ENCODE results near the gene IFI30.
A peak's percentile ranks its signal among the peaks of the same experiment; 100 is the strongest.

Gene IFI30

DNA sequence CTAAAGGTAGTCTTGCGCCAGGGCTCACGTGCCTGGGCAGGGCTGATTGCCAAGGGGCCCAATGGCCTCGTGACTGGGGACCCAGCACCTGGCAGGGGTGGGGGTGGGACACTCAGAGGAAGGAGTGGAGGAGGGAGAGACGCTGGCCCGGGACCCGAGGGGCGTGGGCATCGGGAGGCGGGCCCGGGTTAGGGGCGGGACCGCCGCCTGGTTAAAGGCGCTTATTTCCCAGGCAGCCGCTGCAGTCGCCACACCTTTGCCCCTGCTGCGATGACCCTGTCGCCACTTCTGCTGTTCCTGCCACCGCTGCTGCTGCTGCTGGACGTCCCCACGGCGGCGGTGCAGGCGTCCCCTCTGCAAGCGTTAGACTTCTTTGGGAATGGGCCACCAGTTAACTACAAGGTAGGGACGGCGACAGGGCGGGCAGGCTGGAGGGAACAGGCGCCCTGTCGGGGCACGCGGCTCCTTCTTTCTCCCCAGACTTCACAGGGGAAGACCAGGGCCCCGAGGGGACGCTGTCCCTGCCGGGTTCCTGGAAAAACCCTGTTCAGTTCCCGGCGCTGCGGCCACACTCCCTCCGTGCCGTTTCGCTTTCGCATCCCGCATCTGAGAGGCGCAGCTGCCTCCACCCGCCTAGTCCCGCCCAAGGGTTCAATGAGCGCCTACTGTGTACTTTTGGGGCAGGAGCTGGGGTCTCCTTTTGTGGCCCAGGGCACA lies at the start of gene IFI30:
Gene IFI30 (plus strand): TSS at position 242 of the 717 bp plus-strand sequence. CDS start 29 bp downstream, at position 271.
- peak; percentile 71 for DNase-seq

DNA sequence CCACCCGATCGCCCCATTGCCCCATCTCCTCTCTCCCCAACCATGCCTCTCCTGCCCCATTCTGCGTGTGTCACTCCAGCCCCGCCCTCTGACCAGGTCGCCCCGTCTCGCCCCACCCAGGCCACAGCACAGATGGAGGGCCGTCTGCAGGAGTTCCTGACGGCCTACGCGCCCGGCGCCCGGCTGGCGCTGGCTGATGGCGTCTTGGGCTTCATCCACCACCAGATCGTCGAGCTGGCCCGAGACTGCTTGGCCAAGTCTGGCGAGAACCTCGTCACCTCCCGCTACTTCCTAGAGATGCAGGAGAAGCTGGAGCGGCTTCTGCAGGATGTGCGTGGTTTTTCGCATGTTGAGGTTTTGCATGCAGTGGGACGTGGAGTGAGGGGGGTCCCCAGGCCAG lies 49.8 kb upstream of the IFI30 start:
- no peak for DNase-seq

DNA sequence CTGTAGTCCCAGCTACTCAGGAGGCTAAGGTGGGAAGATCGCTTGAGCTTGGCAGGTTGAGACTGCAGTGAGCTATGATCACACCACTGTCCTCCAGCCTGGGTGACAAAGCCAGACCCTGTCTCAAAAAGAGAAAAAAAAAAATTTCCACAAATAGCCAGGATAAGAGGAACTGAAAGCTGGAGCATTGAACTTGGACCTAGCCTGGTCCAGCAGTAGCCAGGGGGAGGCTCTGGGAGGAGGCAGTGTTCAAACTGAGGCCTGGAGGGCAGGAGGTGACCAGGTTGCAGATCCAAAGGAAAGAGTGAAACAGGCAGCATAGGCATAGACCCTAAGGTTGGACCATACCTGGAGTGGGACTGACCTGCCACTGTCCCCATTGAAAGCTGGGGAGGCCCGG lies 47.5 kb upstream of the IFI30 start:
- DNase-seq, result no peak

DNA sequence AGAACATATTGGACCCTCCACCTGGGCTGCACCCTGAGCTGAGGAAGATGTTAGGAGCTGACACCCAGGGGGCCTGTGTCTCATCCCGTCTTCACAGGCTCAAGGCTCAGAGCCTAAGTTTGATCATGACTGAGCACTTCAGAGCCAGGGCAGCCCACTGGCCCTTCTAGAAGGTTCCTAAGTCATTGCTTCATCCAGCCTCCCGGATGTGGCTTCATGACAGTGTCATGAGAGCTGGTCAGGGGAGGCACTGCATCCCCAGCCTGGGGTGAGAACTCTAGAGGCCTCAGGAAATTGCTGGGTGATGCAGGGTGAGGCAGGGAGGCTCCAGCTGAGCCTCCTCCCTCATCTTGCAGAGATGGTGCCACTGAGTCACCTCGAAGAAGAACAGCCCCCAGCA lies 45.6 kb upstream of the IFI30 start:
- DNase-seq, result peak; percentile 31

DNA sequence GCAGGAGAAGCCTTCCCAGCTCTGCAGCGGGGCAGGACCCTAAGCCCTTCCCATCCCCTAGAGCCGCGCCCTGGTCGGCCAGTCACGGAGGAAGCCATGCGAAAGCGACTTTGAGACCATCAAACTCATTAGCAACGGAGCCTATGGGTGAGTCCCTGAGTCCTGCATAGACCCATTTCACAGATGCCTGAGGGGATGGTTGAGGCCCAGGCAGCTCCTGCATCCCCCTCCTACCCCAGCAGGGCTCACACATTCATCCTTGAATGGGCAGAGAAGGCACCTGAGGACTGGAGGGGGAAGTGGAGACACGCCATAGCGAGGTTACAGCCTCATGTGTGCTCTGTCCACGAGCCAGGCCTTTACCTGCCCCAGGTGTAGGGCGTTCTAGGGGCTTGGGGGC lies 44.8 kb upstream of the IFI30 start:
- DNase-seq, result no peak

DNA sequence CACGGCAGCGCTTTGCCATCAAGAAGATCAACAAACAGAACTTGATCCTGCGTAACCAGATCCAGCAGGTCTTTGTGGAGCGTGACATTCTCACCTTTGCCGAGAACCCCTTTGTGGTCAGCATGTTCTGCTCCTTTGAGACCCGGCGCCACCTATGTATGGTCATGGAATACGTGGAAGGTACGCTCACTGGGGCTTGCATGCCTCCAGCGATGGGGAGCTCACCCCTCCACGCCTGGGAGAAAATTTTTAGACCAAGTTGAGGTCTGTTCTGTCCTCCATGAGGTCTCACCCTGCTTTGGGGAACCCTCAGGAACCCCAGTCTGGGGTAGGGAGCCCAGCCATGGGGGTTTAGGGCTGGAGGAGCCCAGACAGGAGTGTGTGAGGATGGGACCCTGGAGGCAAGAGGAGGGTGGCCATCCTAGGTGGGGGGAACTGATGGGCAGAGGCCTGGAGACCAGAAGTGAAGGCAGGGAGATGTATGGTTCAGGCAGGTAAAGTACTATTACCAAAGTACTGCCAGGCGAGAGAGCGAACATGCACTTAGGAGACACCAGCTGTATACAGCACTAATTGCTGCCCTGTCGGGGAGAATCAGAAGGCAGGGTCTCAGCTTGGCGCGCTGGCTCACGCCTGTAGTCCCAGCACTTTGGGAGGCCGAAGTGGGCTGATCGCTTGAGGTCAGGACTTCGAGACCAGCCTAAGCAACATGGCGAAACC lies 42.9 kb upstream of the IFI30 start:
- no peak for DNase-seq

DNA sequence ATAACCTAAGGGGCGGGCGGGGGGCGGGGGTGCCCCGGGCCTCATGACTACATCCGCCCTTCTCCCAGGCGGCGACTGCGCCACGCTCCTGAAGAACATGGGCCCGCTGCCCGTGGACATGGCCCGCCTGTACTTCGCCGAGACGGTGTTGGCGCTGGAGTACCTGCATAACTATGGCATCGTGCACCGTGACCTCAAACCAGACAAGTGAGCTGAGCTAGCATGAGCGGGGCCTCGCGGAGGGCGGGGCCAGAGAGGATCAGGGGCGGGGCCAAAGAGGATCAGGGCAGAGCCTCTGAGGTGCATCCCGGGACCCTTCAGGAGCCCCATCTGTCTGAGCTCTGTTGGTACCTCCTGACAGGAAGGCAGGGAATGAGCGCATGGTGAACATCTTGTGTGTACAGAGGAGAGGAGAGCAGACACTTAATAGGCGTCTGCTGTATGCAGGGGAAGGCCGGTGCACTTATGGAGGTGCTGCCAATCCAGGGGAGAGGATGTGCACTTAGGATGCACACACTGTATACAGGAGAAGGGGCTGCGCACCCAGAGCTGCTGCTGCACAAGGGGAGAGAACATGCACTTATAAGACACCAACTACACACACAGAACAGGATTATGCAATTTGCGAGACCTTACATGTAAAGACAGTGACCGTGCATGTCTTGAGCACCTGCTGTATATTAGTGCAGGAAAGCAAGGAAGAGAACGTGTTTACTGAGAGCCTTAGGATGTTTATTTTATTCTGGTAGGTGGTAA lies 41.6 kb upstream of the IFI30 start:
- DNase-seq, result no peak

DNA sequence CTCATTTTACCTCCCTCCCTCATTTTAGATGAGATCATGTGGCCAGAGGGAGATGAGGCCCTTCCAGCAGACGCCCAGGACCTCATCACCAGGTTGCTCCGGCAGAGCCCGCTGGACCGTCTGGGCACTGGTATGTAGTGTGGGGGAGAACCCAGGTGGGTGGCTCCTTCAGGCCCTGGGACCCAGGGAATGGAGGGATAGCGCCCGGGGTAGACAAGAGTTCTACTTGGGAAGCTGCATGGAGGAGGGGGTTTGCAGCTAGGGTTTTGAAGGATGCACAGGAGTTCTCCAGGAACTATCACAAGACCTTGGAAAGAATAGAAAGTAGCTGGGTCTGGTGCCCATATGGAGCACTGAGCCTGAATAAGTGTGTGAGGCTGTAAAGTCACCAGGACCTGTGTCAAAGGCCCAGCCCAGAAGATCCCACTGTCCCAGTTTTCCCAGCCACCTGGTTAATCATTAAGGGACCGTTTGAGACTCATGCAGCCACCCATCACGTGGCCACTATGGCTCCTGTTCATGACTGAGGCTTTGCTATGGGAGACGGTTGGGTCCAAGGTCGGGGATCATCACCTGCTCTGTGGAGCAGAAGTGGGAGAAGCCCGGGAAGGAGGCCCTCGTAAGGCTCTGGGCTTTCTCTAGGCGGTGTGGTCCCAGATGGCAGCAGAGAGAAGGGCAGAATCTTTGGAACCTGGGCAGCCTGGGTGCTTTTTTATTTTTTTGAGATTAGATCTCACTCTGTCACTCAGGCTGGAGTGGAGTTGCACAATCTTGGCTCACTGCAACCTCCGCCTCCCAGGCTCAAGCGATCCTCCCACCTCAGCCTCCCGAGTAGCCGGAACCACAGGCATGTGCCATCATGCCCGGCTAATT lies 37.7 kb upstream of the IFI30 start:
- no peak for DNase-seq

DNA sequence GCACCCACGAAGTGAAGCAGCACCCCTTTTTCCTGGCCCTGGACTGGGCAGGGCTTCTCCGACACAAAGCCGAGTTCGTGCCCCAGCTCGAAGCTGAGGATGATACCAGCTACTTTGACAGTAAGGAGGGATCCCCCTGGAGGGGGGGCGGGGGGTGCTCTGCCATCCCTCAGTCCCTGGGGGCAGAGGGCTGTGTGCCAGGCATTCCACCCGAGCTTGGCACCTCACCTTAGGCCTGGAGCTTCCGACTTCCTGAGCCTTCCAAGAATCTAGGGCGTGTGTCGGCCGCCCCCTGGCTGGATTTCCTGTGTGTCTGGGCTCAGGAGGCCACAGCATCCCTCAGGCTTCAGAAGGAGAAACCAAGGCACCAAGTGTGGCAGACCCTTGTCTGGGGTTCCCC lies 36.4 kb upstream of the IFI30 start:
- no peak for DNase-seq

DNA sequence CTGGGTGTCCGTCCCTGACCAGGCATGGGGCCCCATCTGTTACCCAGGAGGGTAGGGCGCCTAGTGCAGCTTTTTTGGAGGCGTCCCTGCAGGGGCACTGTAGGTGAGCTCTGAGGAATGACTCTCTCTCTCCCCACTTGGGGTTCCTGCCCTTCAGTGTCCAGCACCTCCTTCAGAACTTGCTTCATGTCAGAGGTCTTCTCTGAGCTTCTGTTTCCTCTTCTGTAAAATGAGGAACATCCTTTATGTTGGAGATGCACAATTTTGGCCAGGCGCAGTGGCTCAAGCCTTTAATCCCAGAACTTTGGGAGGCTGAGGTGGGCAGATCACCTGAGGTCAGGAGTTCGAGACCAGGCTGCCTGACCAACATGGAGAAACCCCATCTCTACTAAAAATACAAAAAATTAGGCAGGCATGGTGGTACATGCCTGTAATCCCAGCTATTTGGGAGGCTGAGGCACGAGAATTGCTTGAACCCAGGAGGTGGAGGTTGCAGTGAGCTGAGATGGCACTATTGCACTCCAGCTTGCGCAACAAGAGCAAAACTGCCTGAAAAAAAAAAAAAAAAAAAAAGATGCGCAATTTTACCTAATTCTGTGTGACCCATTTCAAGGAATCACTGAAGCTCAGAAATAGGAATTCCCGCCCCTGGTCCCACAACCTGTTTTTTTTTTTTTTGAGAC lies 35.8 kb upstream of the IFI30 start:
- no peak for DNase-seq

DNA sequence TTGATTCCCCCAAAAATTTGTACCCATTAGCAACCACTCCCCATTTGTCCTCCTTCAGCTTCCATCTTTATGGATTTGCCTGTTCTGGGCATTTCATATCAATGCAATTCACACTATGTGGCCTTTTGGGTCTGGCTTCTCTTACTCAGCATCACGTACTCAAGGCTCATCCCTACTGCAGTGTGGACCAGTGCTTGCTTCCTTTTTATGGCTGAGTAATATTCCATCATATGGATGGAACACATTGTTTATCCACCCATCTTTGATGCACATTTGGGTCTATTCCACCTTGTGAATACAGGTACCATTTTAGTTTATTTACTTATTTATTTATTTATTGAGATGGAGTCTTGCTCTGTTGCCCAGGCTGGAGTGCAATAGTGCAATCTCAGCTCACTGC lies 33.1 kb upstream of the IFI30 start:
- DNase-seq, result no peak

DNA sequence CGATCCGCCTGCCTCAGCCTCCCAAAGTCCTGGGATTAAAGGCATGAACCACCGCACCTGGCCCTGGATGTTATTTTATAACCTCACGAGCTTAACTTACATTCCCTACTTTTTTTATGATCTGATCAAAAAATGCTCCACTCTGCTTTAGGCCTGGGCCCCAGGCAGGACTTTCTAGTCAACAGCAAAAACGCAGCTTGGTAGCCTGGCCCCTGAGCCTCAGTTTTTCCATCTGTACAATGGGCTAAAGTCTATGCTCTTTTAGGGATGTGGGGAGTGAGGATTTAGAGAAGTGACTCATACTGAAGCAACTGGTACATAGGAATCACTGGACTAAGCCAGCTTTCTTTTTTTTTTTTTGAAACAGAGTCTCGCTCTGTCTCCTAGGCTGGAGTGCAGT lies 32.6 kb upstream of the IFI30 start:
- DNase-seq, result no peak

DNA sequence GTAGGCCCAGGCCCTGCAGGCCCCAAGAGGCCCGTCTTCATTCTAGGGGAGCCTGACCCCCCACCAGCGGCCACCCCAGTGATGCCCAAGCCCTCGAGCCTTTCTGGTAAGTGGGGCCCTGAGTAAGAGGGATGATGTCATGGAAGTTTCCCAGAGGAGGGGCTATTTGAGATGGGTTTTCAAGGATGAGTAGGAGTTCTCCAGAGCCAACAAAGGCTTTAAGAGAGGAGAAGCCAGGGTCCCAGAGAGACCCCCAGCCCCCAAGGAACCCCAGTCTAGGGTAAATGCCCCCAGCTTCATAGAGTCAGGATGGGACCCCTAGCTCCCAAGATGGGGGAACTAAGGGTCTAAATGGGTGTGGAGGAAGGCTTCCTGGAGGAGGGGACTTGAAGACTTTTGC lies 29.7 kb upstream of the IFI30 start:
- DNase-seq, result no peak

DNA sequence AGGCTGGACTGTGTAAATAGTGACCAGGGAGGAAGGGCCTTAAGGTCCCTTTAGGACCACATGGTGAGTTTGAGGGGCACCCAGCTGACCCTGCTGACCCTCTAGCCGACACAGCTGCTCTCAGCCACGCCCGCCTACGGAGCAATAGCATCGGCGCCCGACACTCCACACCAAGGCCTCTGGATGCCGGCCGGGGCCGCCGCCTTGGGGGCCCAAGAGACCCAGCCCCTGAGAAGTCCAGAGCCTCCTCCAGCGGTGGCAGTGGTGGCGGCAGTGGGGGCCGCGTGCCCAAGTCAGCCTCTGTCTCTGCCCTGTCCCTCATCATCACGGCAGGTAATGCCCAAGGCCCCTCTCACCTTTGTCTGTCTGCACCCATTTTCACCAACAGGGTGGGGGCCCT lies 29.3 kb upstream of the IFI30 start:
- no peak for DNase-seq

DNA sequence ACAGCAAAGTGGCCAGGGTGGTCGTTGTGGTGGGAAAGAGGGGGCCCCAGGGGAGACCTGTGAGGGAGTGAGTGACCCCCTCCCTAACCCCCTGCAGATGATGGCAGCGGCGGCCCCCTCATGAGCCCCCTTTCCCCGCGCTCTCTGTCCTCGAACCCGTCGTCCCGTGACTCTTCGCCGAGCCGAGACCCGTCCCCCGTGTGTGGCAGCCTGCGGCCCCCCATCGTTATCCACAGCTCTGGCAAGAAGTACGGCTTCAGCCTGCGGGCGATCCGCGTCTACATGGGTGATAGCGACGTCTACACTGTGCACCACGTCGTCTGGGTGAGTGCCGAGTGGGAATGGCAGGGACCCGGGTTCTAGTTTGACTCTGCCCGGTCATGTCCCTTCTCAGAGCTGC lies 28.7 kb upstream of the IFI30 start:
- no peak for DNase-seq

DNA sequence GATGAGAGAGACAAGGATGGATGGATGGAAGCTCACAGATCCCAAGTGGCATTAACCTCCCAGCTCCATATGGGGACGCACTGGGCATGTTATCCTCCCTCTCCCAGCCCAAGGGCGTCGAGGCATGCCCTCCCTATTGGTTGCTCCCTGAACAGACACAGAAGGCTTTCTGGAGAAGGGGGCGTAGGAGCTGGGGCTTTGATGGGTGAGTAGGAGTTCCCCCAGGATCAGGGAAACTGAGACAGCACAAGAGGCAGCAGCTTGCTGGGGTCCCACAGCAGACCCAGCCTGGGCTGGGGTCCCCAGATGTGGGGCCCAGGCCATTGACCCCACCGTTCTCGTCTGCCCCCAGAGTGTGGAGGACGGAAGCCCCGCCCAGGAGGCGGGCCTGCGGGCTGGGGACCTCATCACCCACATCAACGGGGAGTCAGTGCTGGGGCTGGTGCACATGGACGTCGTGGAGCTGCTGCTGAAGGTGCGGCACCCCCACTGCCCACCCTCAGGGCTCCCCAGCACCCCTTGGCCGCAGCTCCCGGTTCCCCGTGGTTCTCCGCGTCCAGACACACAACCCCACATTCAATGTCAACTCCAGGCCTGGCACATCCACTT lies 28.1 kb upstream of the IFI30 start:
- DNase-seq, result no peak

DNA sequence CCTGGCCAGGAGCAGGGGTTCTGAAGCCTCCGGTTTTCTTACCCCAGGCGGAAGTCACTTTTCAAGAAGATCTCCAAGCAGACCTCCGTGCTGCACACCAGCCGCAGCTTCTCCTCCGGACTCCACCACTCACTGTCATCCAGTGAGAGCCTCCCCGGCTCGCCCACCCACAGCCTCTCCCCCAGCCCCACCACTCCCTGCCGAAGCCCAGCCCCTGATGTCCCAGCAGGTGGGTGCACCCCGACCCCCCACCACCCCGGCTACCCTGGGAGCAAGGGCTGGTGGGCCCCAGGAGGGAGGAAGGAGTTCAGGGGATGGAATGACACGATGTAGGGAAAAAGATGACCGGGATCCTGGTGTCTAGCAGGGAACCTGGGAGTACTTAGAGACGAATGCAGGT lies 26.2 kb upstream of the IFI30 start:
- no peak for DNase-seq

DNA sequence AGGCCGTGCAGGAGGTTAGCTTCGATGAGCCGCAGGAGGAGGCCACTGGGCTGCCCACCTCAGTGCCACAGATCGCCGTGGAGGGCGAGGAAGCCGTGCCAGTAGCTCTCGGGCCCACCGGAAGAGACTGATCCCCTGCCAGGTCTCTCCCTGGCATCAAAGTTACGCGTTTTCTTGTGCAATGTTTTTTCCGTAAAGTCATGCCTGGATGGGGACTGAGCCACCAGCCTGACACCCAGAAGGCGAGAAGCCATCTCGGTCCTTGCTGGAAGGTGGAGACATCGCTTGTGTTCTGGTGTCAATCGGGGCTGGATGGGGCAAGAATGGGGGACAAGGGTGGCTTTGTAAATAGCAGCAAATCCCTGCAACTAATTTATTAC lies 24.0 kb upstream of the IFI30 start:
- DNase-seq, result no peak

DNA sequence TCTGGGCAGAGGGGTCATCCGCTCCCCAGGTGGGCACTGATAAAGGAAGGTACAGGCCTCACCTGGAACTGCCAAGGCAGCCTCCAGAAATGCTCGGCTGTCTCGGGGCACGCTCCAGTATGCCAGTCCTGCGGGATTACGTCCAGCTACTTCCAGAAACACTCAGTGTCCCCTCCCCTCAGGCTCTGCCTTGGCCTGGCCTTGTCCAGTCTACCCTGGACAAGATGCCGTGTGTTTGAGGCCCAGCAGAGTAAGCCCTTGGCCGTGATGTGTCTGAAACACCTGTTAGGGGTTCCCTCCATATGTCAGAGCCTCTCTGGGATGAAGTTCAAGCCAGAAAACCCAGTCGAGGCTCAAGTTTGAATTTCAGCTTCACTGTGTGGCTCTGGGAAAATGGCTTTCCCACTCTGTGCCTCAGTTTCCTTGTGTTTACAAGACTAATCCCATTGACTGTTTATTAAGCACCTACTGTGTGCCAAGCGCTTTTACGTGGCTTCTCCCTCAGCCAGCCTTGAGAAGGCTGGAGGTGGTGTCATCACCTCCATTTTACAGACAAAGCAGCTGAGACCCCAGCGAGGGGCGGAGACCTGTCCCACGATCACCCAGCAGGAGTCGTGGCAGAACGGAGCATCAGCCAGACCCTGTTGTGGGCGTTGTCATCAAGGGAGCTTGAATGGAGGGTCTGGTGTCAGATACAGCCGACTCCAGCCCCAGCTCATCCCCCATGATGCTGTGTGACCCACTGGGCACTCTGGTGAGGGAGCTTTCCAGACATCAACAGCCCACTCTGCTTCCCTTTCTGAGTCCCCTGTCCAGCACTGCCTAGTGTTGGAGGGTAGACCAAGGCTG lies 22.6 kb upstream of the IFI30 start:
- no peak for DNase-seq

DNA sequence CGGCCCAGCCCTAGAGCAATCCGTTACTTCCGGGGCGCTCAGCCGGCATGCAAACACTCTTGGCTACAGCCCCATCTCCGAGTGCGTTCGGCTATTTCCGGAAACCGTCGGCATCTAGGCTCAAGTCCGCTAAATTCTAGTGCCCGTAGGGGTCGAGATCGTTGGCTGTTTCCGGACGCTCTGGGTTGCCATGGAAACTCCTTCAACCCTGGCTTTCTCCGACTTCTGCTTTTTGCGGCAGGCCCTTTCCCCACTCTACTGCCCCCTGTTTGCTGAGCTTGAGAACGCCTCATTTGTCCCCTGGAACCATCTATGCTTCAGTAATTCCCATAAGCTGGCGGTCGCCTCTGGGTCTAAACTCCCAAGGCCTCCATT lies 21.2 kb upstream of the IFI30 start:
- peak; percentile 98 for DNase-seq

All from CD4-positive, alpha-beta T cell treated with Interleukin-21 for 1 hour (primary cell).